Neutrophil (primary cell): ENCODE measurements around the gene ALDH9A1.

ENCODE experiments used
- H3K27ac ChIP-seq: fragments of 200-600 bp; sonication (generic); 2 replicates; pipeline ENCODE4 v1.5.1; 2016; ENCODE audit warnings: mild to moderate bottlenecking, moderate library complexity
- H3K27me3 ChIP-seq: fragments of 200-600 bp; sonication (generic); 2 replicates; pipeline ENCODE4 v1.6.0; 2016; ENCODE audit warnings: mild to moderate bottlenecking
- H3K36me3 ChIP-seq: fragments of 200-600 bp; sonication (generic); 2 replicates; pipeline ENCODE4 v1.5.1; 2017
- H3K4me1 ChIP-seq, 2 experiments: fragments of 200-600 bp in 1 of 2; sonication (generic) in 1 of 2; 1 replicate in 1 of 2; 2 replicates in 1 of 2; pipeline versions ENCODE4 v1.5.1 to v1.6.1; 2013 to 2016; ENCODE audit warnings: low read depth in 1 of 2, low read length in 1 of 2, mild to moderate bottlenecking in 1 of 2, moderate library complexity in 1 of 2; ENCODE audit not compliant: control insufficient read depth in 1 of 2, insufficient read depth in 1 of 2
- H3K4me3 ChIP-seq, 2 experiments: fragments of 200-600 bp in 1 of 2; sonication (generic) in 1 of 2; 1 replicate in 1 of 2; 2 replicates in 1 of 2; pipeline ENCODE4 v1.5.1; 2013 to 2016; ENCODE audit warnings: low read depth in 1 of 2, low read length in 1 of 2, mild to moderate bottlenecking in 1 of 2, moderate library complexity in 1 of 2
- H3K9me3 ChIP-seq: fragments of 200-600 bp; sonication (generic); 2 replicates; pipeline ENCODE4 v1.5.1; 2016
- CTCF ChIP-seq: fragments of 200-600 bp; sonication (generic); IDR thresholded peaks from 2 replicates; pipeline ENCODE4 v1.5.1; 2016; ENCODE audit warnings: antibody characterized with exemption

ALDH9A1 gene

GRCh38 chr1:165674599-165674998 lies 23.8 kb downstream of the ALDH9A1 start:
- H3K4me3 ChIP-seq: no peak overlapping the region
- H3K9me3 ChIP-seq: no peaks in the 10 kb centered on the region
- H3K27me3 ChIP-seq: no peaks in the 10 kb centered on the region
- TF ChIP-seq CTCF: no peak
- peaks cover 51% of the 10 kb centered on the region for H3K36me3 ChIP-seq
- no peak overlapping the region for H3K27ac ChIP-seq
- peaks cover 5 to 7% of the 10 kb centered on the region in 2 experiments for H3K4me1 ChIP-seq

GRCh38 chr1:165671526-165671925 lies 26.8 kb downstream of the ALDH9A1 start:
- no peaks in the 10 kb centered on the region for H3K9me3 ChIP-seq
- H3K36me3 ChIP-seq: peaks cover 51% of the 10 kb centered on the region
- TF ChIP-seq CTCF: no peak
- no peak overlapping the region for H3K27ac ChIP-seq
- no peak overlapping the region for H3K4me3 ChIP-seq
- H3K27me3 ChIP-seq: no peaks in the 10 kb centered on the region
- H3K4me1 ChIP-seq: peaks cover 5 to 7% of the 10 kb centered on the region in 2 experiments

GRCh38 chr1:165668184-165668583 lies 30.2 kb downstream of the ALDH9A1 start:
- Histone ChIP-seq H3K4me3 (no peak overlapping the region), H3K9me3 (no peaks in the 10 kb centered on the region), H3K4me1 (peaks cover 5 to 7% of the 10 kb centered on the region in 2 experiments), H3K36me3 (peaks cover 61% of the 10 kb centered on the region), H3K27ac (no peak overlapping the region), H3K27me3 (no peaks in the 10 kb centered on the region)
- no peak for TF ChIP-seq CTCF

- Histone ChIP-seq H3K4me1 (peaks cover 3 to 4% of the 10 kb centered on the region in 2 experiments), H3K9me3 (no peaks in the 10 kb centered on the region), H3K27ac (no peak overlapping the region), H3K36me3 (peaks cover 75% of the 10 kb centered on the region), H3K4me3 (no peak overlapping the region), H3K27me3 (no peaks in the 10 kb centered on the region)
- TF ChIP-seq CTCF: no peak
Measured at GRCh38 chr1:165666152-165666825, 32.1 kb downstream of the ALDH9A1 start.

GRCh38 chr1:165662186-165662585 lies 36.2 kb downstream of the ALDH9A1 start:
- Histone ChIP-seq H3K9me3 (no peaks in the 10 kb centered on the region), H3K4me1 (no peaks in the 10 kb centered on the region), H3K27me3 (no peaks in the 10 kb centered on the region), H3K4me3 (no peak overlapping the region), H3K27ac (no peak overlapping the region), H3K36me3 (peaks cover 74% of the 10 kb centered on the region)
- TF ChIP-seq CTCF: no peak
